ENCODE measurements around the gene SEMA4D.
"Not testable (repeated sequence)": the region's sequence is repeated elsewhere in the genome, so short reads cannot be mapped to it uniquely, and the experiment has no call there.

Gene SEMA4D

GRCh38 chr9:89347651-89348050 is 150.3 kb downstream of the SEMA4D start:
- in situ Hi-C loops (cut with HindIII; ENCODE audit: low sequenced_read_pairs), result no loop called here
- DNase-seq (ENCODE audit: low read depth, low spot score), result no peak
- no peak overlapping the region for H3K4me3 ChIP-seq (ENCODE audit: low read depth, low read length)
- no peak for TF ChIP-seq CTCF (IDR thresholded peaks at IDR 0.05; ENCODE audit: low read depth, low read length)

- no peak for TF ChIP-seq CTCF (IDR thresholded peaks at IDR 0.05; ENCODE audit: low read depth, low read length)
- DNase-seq (ENCODE audit: low read depth, low spot score), result no peak
- in situ Hi-C loops (cut with HindIII; ENCODE audit: low sequenced_read_pairs), result no loop called here
Measured at GRCh38 chr9:89346696-89347095, 151.2 kb downstream of the SEMA4D start.

GRCh38 chr9:89345476-89345875 is 152.4 kb downstream of the SEMA4D start:
- TF ChIP-seq CTCF (IDR thresholded peaks at IDR 0.05; ENCODE audit: low read depth, low read length), result no peak
- in situ Hi-C loops (cut with HindIII; ENCODE audit: low sequenced_read_pairs), result no loop called here
- DNase-seq (ENCODE audit: low read depth, low spot score), result no peak
- H3K4me3 ChIP-seq (ENCODE audit: low read depth, low read length), result no peak overlapping the region

More at GRCh38 chr9:89346696-89347095, 151.2 kb downstream of the SEMA4D start:
- no peak overlapping the region for H3K4me3 ChIP-seq (ENCODE audit: low read depth, low read length)

GRCh38 chr9:89343812-89344211 is 154.1 kb downstream of the SEMA4D start:
- in situ Hi-C loops (cut with HindIII; ENCODE audit: low sequenced_read_pairs); DNase-seq (ENCODE audit: low read depth, low spot score); H3K4me3 ChIP-seq (ENCODE audit: low read depth, low read length): not testable (repeated sequence)

GRCh38 chr9:89342948-89343347 is 155.0 kb downstream of the SEMA4D start:
- in situ Hi-C loops (cut with HindIII; ENCODE audit: low sequenced_read_pairs), result no loop called here
- no peak for DNase-seq (ENCODE audit: low read depth, low spot score)
- no peak overlapping the region for H3K4me3 ChIP-seq (ENCODE audit: low read depth, low read length)
- no peak for TF ChIP-seq CTCF (IDR thresholded peaks at IDR 0.05; ENCODE audit: low read depth, low read length)

- DNase-seq (ENCODE audit: low read depth, low spot score), result no peak
- no peak overlapping the region for H3K4me3 ChIP-seq (ENCODE audit: low read depth, low read length)
- no peak for TF ChIP-seq CTCF (IDR thresholded peaks at IDR 0.05; ENCODE audit: low read depth, low read length)
- in situ Hi-C loops (cut with HindIII; ENCODE audit: low sequenced_read_pairs), result no loop called here
Measured at GRCh38 chr9:89342213-89342612, 155.7 kb downstream of the SEMA4D start.

GRCh38 chr9:89340332-89340731 is 157.6 kb downstream of the SEMA4D start:
- H3K4me3 ChIP-seq (ENCODE audit: low read depth, low read length), result no peak overlapping the region
- no peak for TF ChIP-seq CTCF (IDR thresholded peaks at IDR 0.05; ENCODE audit: low read depth, low read length)
- in situ Hi-C loops (cut with HindIII; ENCODE audit: low sequenced_read_pairs), result no loop called here
- DNase-seq (ENCODE audit: low read depth, low spot score), result no peak

Data from astrocyte of the spinal cord (primary cell).